Activated naive CD4-positive, alpha-beta T cell treated with anti-CD3 and anti-CD28 coated beads, Interleukin-2, amount 10 ng/mL, durations not matched to agents 7 days and 5 days (primary cell): ENCODE data around the gene ACOT7.
A peak's percentile ranks its signal among the peaks of the same experiment; 100 is the strongest.
"Not testable (repeated sequence)": the region's sequence is repeated elsewhere in the genome, so short reads cannot be mapped to it uniquely, and the experiment has no call there.

Experiments used
- CTCF ChIA-PET: fragments of 350-600 bp; sonication (Branson Sonifier 250); formaldehyde crosslinking; loops from one replicate; lab custom pipeline; 2021; ENCODE audit warnings: antibody characterized with exemption; lab: Charles Lee
- DNase-seq: peaks from one replicate; pipeline ENCODE4 v3.0.0-alpha.2; 2020
- H3K27ac Mint-ChIP-seq: one replicate; pipeline ENCODE4 v1.8.0; 2021; ENCODE audit warnings: mild to moderate bottlenecking, moderate library complexity, mixed read lengths
- H3K27me3 Mint-ChIP-seq: one replicate; pipeline ENCODE4 v1.8.0; 2021; ENCODE audit warnings: mild to moderate bottlenecking, mixed read lengths
- H3K36me3 Mint-ChIP-seq: one replicate; pipeline ENCODE4 v1.8.0; 2021; ENCODE audit warnings: mixed read lengths
- H3K4me1 Mint-ChIP-seq: one replicate; pipeline ENCODE4 v1.8.0; 2021; ENCODE audit warnings: mixed read lengths
- H3K4me3 Mint-ChIP-seq: one replicate; pipeline ENCODE4 v1.8.0; 2021; ENCODE audit warnings: mild to moderate bottlenecking, moderate library complexity, mixed read lengths
- H3K9me3 Mint-ChIP-seq: one replicate; pipeline ENCODE4 v1.8.0; 2021; ENCODE audit warnings: mixed read lengths

Gene ACOT7

GRCh38 chr1:6397844-6398441, 4.4 kb upstream of the ACOT7 start:
- Mint-ChIP-seq H3K27ac (no peak overlapping the region), H3K4me3 (no peak overlapping the region), H3K9me3 (peaks cover 3% of the 10 kb centered on the region), H3K27me3 (peaks cover 31% of the 10 kb centered on the region), H3K36me3 (peaks cover 1% of the 10 kb centered on the region), H3K4me1 (peaks cover 27% of the 10 kb centered on the region)
- CTCF ChIA-PET, result interaction anchor here (0.8 to 6.9 kb wide), 6 partner anchors 9 to 59 kb away, joined by 3 to 52 read pairs (median 5); no protein-coding TSS in a partner anchor
- no peak for DNase-seq

GRCh38 chr1:6396998-6397397, 3.4 kb upstream of the ACOT7 start:
- Mint-ChIP-seq H3K36me3 (peaks cover 1% of the 10 kb centered on the region), H3K4me3 (no peak overlapping the region), H3K27ac (peak overlapping the region; percentile 17), H3K9me3 (peaks cover 3% of the 10 kb centered on the region), H3K4me1 (peaks cover 33% of the 10 kb centered on the region), H3K27me3 (peaks cover 23% of the 10 kb centered on the region)
- peak; percentile 35 for DNase-seq
- CTCF ChIA-PET, result interaction anchor here (0.6 to 6.9 kb wide), 8 partner anchors 9 to 150 kb away, joined by 3 to 52 read pairs (median 4); no protein-coding TSS in a partner anchor

GRCh38 chr1:6395781-6396244, 2.2 kb upstream of the ACOT7 start:
- H3K27me3 Mint-ChIP-seq, result peaks cover 12% of the 10 kb centered on the region
- DNase-seq, H3K27ac Mint-ChIP-seq, H3K4me3 Mint-ChIP-seq, H3K36me3 Mint-ChIP-seq, H3K9me3 Mint-ChIP-seq: not testable (repeated sequence)
- CTCF ChIA-PET, result interaction anchor here (1.0 to 6.9 kb wide), 7 partner anchors 34 to 148 kb away, joined by 3 to 52 read pairs (median 6); no protein-coding TSS in a partner anchor
- peaks cover 37% of the 10 kb centered on the region for H3K4me1 Mint-ChIP-seq

DNA sequence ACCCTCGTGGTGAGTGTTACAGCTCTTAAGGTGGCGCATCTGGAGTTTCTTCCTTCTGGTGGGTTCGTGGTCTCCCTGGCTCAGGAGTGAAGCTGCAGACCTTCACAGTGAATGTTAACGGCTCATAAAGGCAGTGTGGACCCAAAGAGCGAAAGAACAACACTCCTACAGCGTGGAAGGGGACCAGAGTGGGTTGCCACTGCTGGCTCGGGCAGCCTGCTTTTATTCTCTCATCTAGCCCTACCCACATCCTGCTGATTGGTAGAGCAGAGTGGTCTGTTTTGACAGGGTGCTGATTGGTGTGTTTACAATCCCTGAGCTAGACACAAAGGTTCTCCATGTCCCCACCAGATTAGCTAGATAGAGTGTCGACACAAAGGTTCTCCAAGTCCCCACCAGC, 1.6 kb upstream of the ACOT7 start:
- Mint-ChIP-seq H3K4me3 (peak overlapping the region; percentile 44), H3K27ac (peak overlapping the region; percentile 92), H3K27me3 (peaks cover 10% of the 10 kb centered on the region), H3K4me1 (peaks cover 37% of the 10 kb centered on the region)
- not testable (repeated sequence) for H3K9me3 Mint-ChIP-seq, DNase-seq, H3K36me3 Mint-ChIP-seq
- CTCF ChIA-PET, result interaction anchor here (1.0 to 6.9 kb wide), 9 partner anchors 9 to 148 kb away, joined by 3 to 52 read pairs (median 6); no protein-coding TSS in a partner anchor

GRCh38 chr1:6392809-6393399, 663 bp downstream of the ACOT7 start:
- CTCF ChIA-PET, result interaction anchor here (0.9 to 2.4 kb wide), 6 partner anchors 8 to 34 kb away, joined by 3 to 9 read pairs (median 4); no protein-coding TSS in a partner anchor
- H3K9me3 Mint-ChIP-seq, result peaks cover 3% of the 10 kb centered on the region
- peaks cover 44% of the 10 kb centered on the region for H3K4me1 Mint-ChIP-seq
- H3K27ac Mint-ChIP-seq, result peak overlapping the region; percentile 90
- peak overlapping the region; percentile 90 for H3K4me3 Mint-ChIP-seq
- peaks cover 2% of the 10 kb centered on the region for H3K27me3 Mint-ChIP-seq
- DNase-seq, result no peak
- peaks cover 6% of the 10 kb centered on the region for H3K36me3 Mint-ChIP-seq

- Mint-ChIP-seq H3K4me3 (peak overlapping the region; percentile 90), H3K36me3 (peaks cover 6% of the 10 kb centered on the region), H3K4me1 (peaks cover 47% of the 10 kb centered on the region), H3K27ac (peak overlapping the region; percentile 90), H3K9me3 (peaks cover 3% of the 10 kb centered on the region), H3K27me3 (no peaks in the 10 kb centered on the region)
- CTCF ChIA-PET, result interaction anchor here (0.8 to 2.4 kb wide), 8 partner anchors 9 to 35 kb away, joined by 3 to 9 read pairs (median 4); no protein-coding TSS in a partner anchor
- DNase-seq, result peak; percentile 36
These were observed 1.4 kb downstream of the ACOT7 start for GRCh38 chr1:6391951-6392808.

DNA sequence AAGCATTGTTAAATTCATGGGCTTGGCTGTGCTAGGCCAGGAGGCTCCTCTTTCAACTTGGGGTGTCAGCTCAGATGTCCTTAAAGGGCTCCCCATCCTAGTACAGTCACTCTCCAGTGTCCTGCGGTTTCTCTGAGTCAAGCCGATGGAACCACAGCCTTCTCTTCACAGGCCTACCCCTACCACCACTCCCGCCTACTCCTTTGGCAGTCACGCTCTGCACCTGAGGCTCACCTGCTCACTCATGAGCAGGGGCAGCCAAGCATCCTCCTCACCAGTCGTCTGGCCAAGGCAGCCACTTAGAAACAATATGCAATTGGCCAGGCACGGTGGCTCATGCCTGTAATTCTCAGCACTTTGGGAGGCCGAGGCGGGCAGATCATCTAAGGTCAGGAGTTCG, 3.6 kb downstream of the ACOT7 start:
- H3K9me3 Mint-ChIP-seq, result no peaks in the 10 kb centered on the region
- peaks cover 43% of the 10 kb centered on the region for H3K4me1 Mint-ChIP-seq
- no peaks in the 10 kb centered on the region for H3K27me3 Mint-ChIP-seq
- DNase-seq, result no peak
- H3K36me3 Mint-ChIP-seq, result peaks cover 6% of the 10 kb centered on the region
- H3K4me3 Mint-ChIP-seq, result no peak overlapping the region
- no peak overlapping the region for H3K27ac Mint-ChIP-seq
- CTCF ChIA-PET, result no interaction called here

- CTCF ChIA-PET, result interaction anchor here (2.0 kb wide), 1 partner anchor 24 kb away, joined by 6 read pairs; no protein-coding TSS in a partner anchor
- no peak for DNase-seq
- Mint-ChIP-seq H3K9me3 (peaks cover 3% of the 10 kb centered on the region), H3K4me1 (peaks cover 22% of the 10 kb centered on the region), H3K36me3 (peaks cover 5% of the 10 kb centered on the region), H3K4me3 (no peak overlapping the region), H3K27me3 (no peaks in the 10 kb centered on the region), H3K27ac (no peak overlapping the region)
These were observed 7.1 kb downstream of the ACOT7 start for GRCh38 chr1:6386371-6386949.

GRCh38 chr1:6385488-6386191, 7.9 kb downstream of the ACOT7 start:
- no peak for DNase-seq
- Mint-ChIP-seq H3K27ac (no peak overlapping the region), H3K9me3 (peaks cover 3% of the 10 kb centered on the region), H3K27me3 (no peaks in the 10 kb centered on the region), H3K4me1 (peaks cover 18% of the 10 kb centered on the region), H3K4me3 (no peak overlapping the region), H3K36me3 (peaks cover 7% of the 10 kb centered on the region)
- CTCF ChIA-PET, result interaction anchor here (0.6 to 2.0 kb wide), 3 partner anchors 19 to 262 kb away, joined by 4 to 6 read pairs (median 4); no protein-coding TSS in a partner anchor

DNA sequence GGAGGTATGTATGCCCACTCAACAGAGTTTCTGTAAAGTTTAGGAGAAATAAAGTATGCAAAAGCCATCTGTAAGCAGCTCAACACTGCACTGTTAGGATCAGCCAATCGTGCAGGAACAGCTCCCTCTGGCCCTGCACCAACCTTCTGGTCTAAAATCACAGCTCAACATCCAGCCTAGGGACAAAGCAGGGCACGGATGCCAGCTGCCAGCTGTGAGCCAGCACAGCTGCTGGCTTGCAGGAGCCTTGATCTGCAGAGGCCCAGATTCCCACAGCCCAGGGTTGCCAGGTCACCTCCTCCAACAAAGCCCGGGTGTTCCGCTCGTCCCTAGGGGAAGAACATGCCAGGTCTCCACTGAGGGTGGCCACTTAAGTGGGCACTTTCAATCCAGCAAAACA, 8.6 kb downstream of the ACOT7 start:
- Mint-ChIP-seq H3K36me3 (peaks cover 8% of the 10 kb centered on the region), H3K27ac (no peak overlapping the region), H3K4me1 (peaks cover 16% of the 10 kb centered on the region), H3K9me3 (peaks cover 4% of the 10 kb centered on the region), H3K4me3 (no peak overlapping the region), H3K27me3 (no peaks in the 10 kb centered on the region)
- no peak for DNase-seq
- CTCF ChIA-PET, result interaction anchor here (0.6 to 2.0 kb wide), 5 partner anchors 20 to 417 kb away, joined by 3 to 6 read pairs (median 4); no protein-coding TSS in a partner anchor

DNA sequence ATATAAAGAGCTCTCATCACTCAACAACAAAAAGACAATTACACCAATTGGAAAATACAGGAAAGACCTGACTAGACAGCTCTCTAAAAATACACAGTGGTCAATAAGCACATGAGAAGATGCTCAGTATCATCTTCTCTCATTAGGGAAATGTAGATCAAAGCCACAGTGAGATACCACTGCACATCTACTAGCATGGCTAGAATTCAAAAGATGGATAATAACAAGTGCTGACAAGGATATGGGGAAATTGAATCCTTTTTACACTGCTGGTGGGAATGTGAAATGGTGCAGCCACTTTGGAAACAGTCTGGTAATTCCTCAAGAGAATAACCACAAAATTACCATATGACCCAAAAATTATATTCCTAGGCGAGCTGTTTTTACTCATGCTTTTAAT, 9.4 kb downstream of the ACOT7 start:
- no peak for DNase-seq

GRCh38 chr1:6380037-6380436, 13.5 kb downstream of the ACOT7 start:
- Mint-ChIP-seq H3K4me3 (no peak overlapping the region), H3K27me3 (no peaks in the 10 kb centered on the region), H3K9me3 (peaks cover 7% of the 10 kb centered on the region), H3K27ac (no peak overlapping the region), H3K36me3 (peaks cover 8% of the 10 kb centered on the region), H3K4me1 (no peaks in the 10 kb centered on the region)
- no peak for DNase-seq
- CTCF ChIA-PET, result no interaction called here

More for the DNA sequence above, 9.4 kb downstream of the ACOT7 start:
- Mint-ChIP-seq H3K4me3 (no peak overlapping the region), H3K9me3 (peaks cover 7% of the 10 kb centered on the region), H3K27ac (no peak overlapping the region), H3K27me3 (no peaks in the 10 kb centered on the region), H3K36me3 (peaks cover 10% of the 10 kb centered on the region), H3K4me1 (peaks cover 13% of the 10 kb centered on the region)
- CTCF ChIA-PET, result interaction anchor here (0.8 to 2.0 kb wide), 3 partner anchors 18 to 35 kb away, joined by 3 to 6 read pairs (median 6); no protein-coding TSS in a partner anchor
